ENCODE data around the gene RAB26. TPM values are rescaled to one million over a fixed set of nuclear protein-coding genes. Genes with fewer than 3 reads are reported as not detected.

The RAB26 gene
- total and polyA plus RNA-seq, 2 of the 13 experiments (the other 11 are each of a cell fraction or from before 2014, with no cell fraction given), result 0.86 to 3.6 TPM

- TF ChIP-seq CAMTA2 (CRISPR knock-in tag; IDR thresholded peaks at IDR 0.05; ENCODE audit: borderline replicate concordance) (no peak), NFIC (IDR thresholded peaks at IDR 0.05; ENCODE audit: low read length) (no peak), IRX3 (CRISPR knock-in tag; IDR thresholded peaks at IDR 0.05; ENCODE audit: borderline replicate concordance, low read depth) (no peak), REST (IDR thresholded peaks at IDR 0.05; ENCODE audit: borderline replicate concordance in 1 of 2, low read depth in 1 of 2, low read length in 2 of 2) (no peak), FOXK2 (IDR thresholded peaks at IDR 0.05) (no peak), ZNF138 (CRISPR knock-in tag; IDR thresholded peaks at IDR 0.05; ENCODE audit: low read depth) (0 out of 2 replicates have a peak, but pooled peaks have one; percentile 25), MED1 (CRISPR knock-in tag; IDR thresholded peaks at IDR 0.05) (peak; percentile 90), ZSCAN9 (CRISPR knock-in tag; IDR thresholded peaks at IDR 0.05; ENCODE audit: borderline replicate concordance) (peak; percentile 41; the same call in 1 of the 2 replicates), BCL6 (CRISPR knock-in tag; IDR thresholded peaks at IDR 0.05) (peak; percentile 92), RXRA (CRISPR knock-in tag; IDR thresholded peaks at IDR 0.05) (peak; percentile 99), RBFOX2 (IDR thresholded peaks at IDR 0.05; ENCODE audit: low read depth, low read length) (no peak; the same call in none of the 2 replicates), ZNF383 (CRISPR knock-in tag; IDR thresholded peaks at IDR 0.05; ENCODE audit: borderline replicate concordance) (no peak), JUND (CRISPR knock-in tag; IDR thresholded peaks at IDR 0.05) (no peak), ZNF879 (CRISPR knock-in tag; IDR thresholded peaks at IDR 0.05) (no peak), THAP8 (CRISPR knock-in tag; IDR thresholded peaks at IDR 0.05; ENCODE audit: borderline replicate concordance) (no peak), ZNF556 (CRISPR knock-in tag; IDR thresholded peaks at IDR 0.05; ENCODE audit: borderline replicate concordance) (peak; percentile 40; the same call in 1 of the 2 replicates), POGZ (CRISPR knock-in tag; IDR thresholded peaks at IDR 0.05) (0 out of 2 replicates have a peak, but pooled peaks have one; percentile 51), MLLT10 (CRISPR knock-in tag; IDR thresholded peaks at IDR 0.05) (no peak), ZNF512B (CRISPR knock-in tag; IDR thresholded peaks at IDR 0.05; ENCODE audit: borderline replicate concordance) (no peak)
- TF ChIP-seq, protein P1, sequence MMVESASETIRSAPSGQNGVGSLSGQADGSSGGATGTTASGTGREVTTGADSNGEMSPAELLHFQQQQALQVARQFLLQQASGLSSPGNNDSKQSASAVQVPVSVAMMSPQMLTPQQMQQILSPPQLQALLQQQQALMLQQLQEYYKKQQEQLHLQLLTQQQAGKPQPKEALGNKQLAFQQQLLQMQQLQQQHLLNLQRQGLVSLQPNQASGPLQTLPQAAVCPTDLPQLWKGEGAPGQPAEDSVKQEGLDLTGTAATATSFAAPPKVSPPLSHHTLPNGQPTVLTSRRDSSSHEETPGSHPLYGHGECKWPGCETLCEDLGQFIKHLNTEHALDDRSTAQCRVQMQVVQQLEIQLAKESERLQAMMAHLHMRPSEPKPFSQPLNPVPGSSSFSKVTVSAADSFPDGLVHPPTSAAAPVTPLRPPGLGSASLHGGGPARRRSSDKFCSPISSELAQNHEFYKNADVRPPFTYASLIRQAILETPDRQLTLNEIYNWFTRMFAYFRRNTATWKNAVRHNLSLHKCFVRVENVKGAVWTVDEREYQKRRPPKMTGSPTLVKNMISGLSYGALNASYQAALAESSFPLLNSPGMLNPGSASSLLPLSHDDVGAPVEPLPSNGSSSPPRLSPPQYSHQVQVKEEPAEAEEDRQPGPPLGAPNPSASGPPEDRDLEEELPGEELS (CRISPR knock-in tag; IDR thresholded peaks at IDR 0.05), result peak; percentile 72
These were observed 9.2 kb downstream of the RAB26 start (continued) for GRCh38 chr16:2157480-2158261.
